HepG2 (cell line): ENCODE results near the gene AKR1C4. TPM values are rescaled to one million over a fixed set of nuclear protein-coding genes. Genes with fewer than 3 reads are reported as not detected.

ENCODE experiments used
- CC2D1A ChIP-seq: sonication (generic); formaldehyde crosslinking; IDR thresholded peaks from 2 replicates; pipeline ENCODE4 v1.8.1; 2023; ENCODE audit warnings: mild to moderate bottlenecking, missing genetic modification reagents
- DMTF1 ChIP-seq: sonication (generic); formaldehyde crosslinking; IDR thresholded peaks from 2 replicates; pipeline ENCODE4 v1.4.0; 2020; ENCODE audit warnings: mild to moderate bottlenecking, missing genetic modification reagents
- ELF1 ChIP-seq: sonication (generic); formaldehyde crosslinking; IDR thresholded peaks from 2 replicates; pipeline ENCODE4 v1.4.0; 2020; ENCODE audit warnings: missing genetic modification reagents
- MTA1 ChIP-seq: sonication (generic); formaldehyde crosslinking; IDR thresholded peaks from 2 replicates; pipeline ENCODE4 v1.4.0; 2020; ENCODE audit warnings: missing genetic modification reagents, mild to moderate bottlenecking, borderline replicate concordance
- PAF1 ChIP-seq: IDR thresholded peaks from 2 replicates; pipeline ENCODE4 v1.6.1; 2016; ENCODE audit warnings: missing genetic modification reagents, missing compliant biosample characterization
- PHF5A ChIP-seq: IDR thresholded peaks from one replicate; pipeline ENCODE4 v1.6.1; 2018; ENCODE audit warnings: low read depth, missing genetic modification reagents; ENCODE audit not compliant: unreplicated experiment
- TARDBP ChIP-seq: sonication (generic); formaldehyde crosslinking; IDR thresholded peaks from 2 replicates; pipeline ENCODE4 v1.8.0; 2022; ENCODE audit warnings: mild to moderate bottlenecking, missing genetic modification reagents
- THYN1 ChIP-seq: sonication (generic); formaldehyde crosslinking; IDR thresholded peaks from 2 replicates; pipeline ENCODE4 v1.8.1; 2023; ENCODE audit warnings: low read depth, mild to moderate bottlenecking, moderate library complexity, missing genetic modification reagents, borderline replicate concordance
- ZBTB2 ChIP-seq: sonication (generic); formaldehyde crosslinking; IDR thresholded peaks from 2 replicates; pipeline ENCODE4 v1.8.0; 2022; ENCODE audit warnings: low read depth, missing genetic modification reagents
- ZNF207 ChIP-seq: fragments of 450-650 bp; IDR thresholded peaks from 2 replicates; pipeline ENCODE4 v1.6.1; 2016; ENCODE audit warnings: antibody characterized with exemption, borderline replicate concordance
- ZNF251 ChIP-seq: sonication (generic); formaldehyde crosslinking; IDR thresholded peaks from 2 replicates; pipeline ENCODE4 v1.9.0; 2021; ENCODE audit warnings: mild to moderate bottlenecking, missing genetic modification reagents
- ZNF281 ChIP-seq: sonication (generic); formaldehyde crosslinking; IDR thresholded peaks from 2 replicates; pipeline ENCODE4 v1.4.0; 2020; ENCODE audit warnings: missing genetic modification reagents, borderline replicate concordance
- ZNF333 ChIP-seq: sonication (generic); formaldehyde crosslinking; IDR thresholded peaks from 2 replicates; pipeline ENCODE4 v1.4.0; 2020; ENCODE audit warnings: mild to moderate bottlenecking, missing genetic modification reagents, borderline replicate concordance
- ZNF335 ChIP-seq: sonication (generic); formaldehyde crosslinking; IDR thresholded peaks from 2 replicates; pipeline ENCODE4 v1.4.0; 2020; ENCODE audit warnings: missing genetic modification reagents
- ZNF343 ChIP-seq: sonication (generic); formaldehyde crosslinking; IDR thresholded peaks from 2 replicates; pipeline ENCODE4 v1.4.0; 2020; ENCODE audit warnings: mild to moderate bottlenecking, missing genetic modification reagents
- ZNF430 ChIP-seq: sonication (generic); formaldehyde crosslinking; IDR thresholded peaks from 2 replicates; pipeline ENCODE4 v1.9.0; 2021; ENCODE audit warnings: mild to moderate bottlenecking, missing genetic modification reagents
- ZNF431 ChIP-seq: sonication (generic); formaldehyde crosslinking; IDR thresholded peaks from 2 replicates; pipeline ENCODE4 v1.9.0; 2022; ENCODE audit warnings: missing genetic modification reagents, low read depth, mild to moderate bottlenecking, borderline replicate concordance
- ZNF546 ChIP-seq: sonication (generic); formaldehyde crosslinking; conservative IDR thresholded peaks from 2 replicates; pipeline ENCODE4 v1.8.1; 2023; ENCODE audit warnings: mild to moderate bottlenecking, missing genetic modification reagents
- ZNF670 ChIP-seq: sonication (generic); formaldehyde crosslinking; IDR thresholded peaks from 2 replicates; pipeline ENCODE4 v1.8.0; 2022; ENCODE audit warnings: mild to moderate bottlenecking, missing genetic modification reagents, borderline replicate concordance
- ZNF709 ChIP-seq: sonication (generic); formaldehyde crosslinking; IDR thresholded peaks from 2 replicates; pipeline ENCODE4 v1.5.0; 2020; ENCODE audit warnings: mild to moderate bottlenecking, missing genetic modification reagents
- ZNF784 ChIP-seq: sonication (generic); formaldehyde crosslinking; IDR thresholded peaks from 2 replicates; pipeline ENCODE4 v1.5.1; 2020; ENCODE audit warnings: missing genetic modification reagents, mild to moderate bottlenecking, borderline replicate concordance
- ZSCAN22 ChIP-seq: sonication (generic); formaldehyde crosslinking; IDR thresholded peaks from 2 replicates; pipeline ENCODE4 v1.4.0; 2020; ENCODE audit warnings: mild to moderate bottlenecking, missing genetic modification reagents
- ZSCAN30 ChIP-seq: sonication (generic); formaldehyde crosslinking; IDR thresholded peaks from 2 replicates; pipeline ENCODE4 v1.5.0; 2020; ENCODE audit warnings: mild to moderate bottlenecking, missing genetic modification reagents
- polyA plus RNA-seq, 8 experiments: library from polyadenylated mRNA; depleted of rRNA in 3 of 8; stranded (reverse) in 7 of 8; unstranded in 1 of 8; fragments of >200 nt; fragmentation: Illumina TruSeq in 4 of 8; extraction: Trizol in 4 of 8; gene quantifications; 2 replicates each; pipeline versions ENCODE4 v1.2.1 to v1.2.3, GENCODE V29; 2011 to 2016; ENCODE audit warnings: low read depth in 4 of 8, missing spikeins in 1 of 8, mixed read lengths in 1 of 8; ENCODE audit not compliant: insufficient read depth in 1 of 8
- total RNA-seq, 5 experiments: library from RNA; depleted of rRNA; stranded (reverse); fragments of >200 nt; fragmentation: Illumina TruSeq; extraction: Trizol; gene quantifications; 2 replicates each; pipeline ENCODE4 v1.2.3, GENCODE V29; 2016; ENCODE audit warnings: low read depth in 1 of 5

The AKR1C4 gene
- total and polyA plus RNA-seq, 2 of the 13 experiments (the other 11 are each of a cell fraction or from before 2014, with no cell fraction given): 0.18 to 1.3 TPM

- TF ChIP-seq PHF5A (CRISPR knock-in tag) (no peak), DMTF1 (no peak), ZNF546 (no peak), ZNF431 (CRISPR knock-in tag) (no peak; the same call in 1 of the 2 replicates), ZNF251 (CRISPR knock-in tag) (no peak), ZNF343 (no peak), ZSCAN22 (CRISPR knock-in tag) (no peak; the same call in 1 of the 2 replicates), ZBTB2 (CRISPR knock-in tag) (no peak), ZNF670 (peak; percentile 72; the same call in 1 of the 2 replicates), ZNF335 (CRISPR knock-in tag) (no peak), ZNF333 (no peak), ZNF709 (CRISPR knock-in tag) (no peak), THYN1 (CRISPR knock-in tag) (no peak), MTA1 (CRISPR knock-in tag) (peak; percentile 47; the same call in 1 of the 2 replicates), ZSCAN30 (CRISPR knock-in tag) (peak; percentile 4; the same call in 1 of the 2 replicates), CC2D1A (CRISPR knock-in tag) (no peak), ZNF784 (CRISPR knock-in tag) (0 out of 2 replicates have a peak, but pooled peaks have one; percentile 34), ELF1 (CRISPR knock-in tag) (peak; percentile 84), ZNF430 (no peak), PAF1 (CRISPR knock-in tag) (0 out of 2 replicates have a peak, but pooled peaks have one; percentile 31), TARDBP (CRISPR knock-in tag) (peak; percentile 95), ZNF207 (no peak), ZNF281 (CRISPR knock-in tag) (peak; percentile 74; the same call in 1 of the 2 replicates)
These were observed 49.2 kb upstream of the AKR1C4 start (continued) for GRCh38 chr10:5147255-5147980.
